ENCODE results near the gene EFL1. TPM values are rescaled to one million over a fixed set of nuclear protein-coding genes. Genes with fewer than 3 reads are reported as not detected.

EFL1 gene
- total RNA-seq, 1 donor from 2014 or later = 13.3 TPM

- no peaks in the 10 kb centered on the region for H3K36me3 ChIP-seq
- no peaks in the 10 kb centered on the region for H3K27me3 ChIP-seq
- DNase-seq (ENCODE audit: extremely low spot score in 2 of 2) = no peak
- H3K27ac ChIP-seq = peak overlapping the region; percentile 11
- intact Hi-C loops (cut with DNase I) = no loop called here
- no peak overlapping the region for H3K4me3 ChIP-seq
- no peaks in the 10 kb centered on the region for H3K4me1 ChIP-seq
- TF ChIP-seq POLR2AphosphoS5 (IDR thresholded peaks at IDR 0.05; ENCODE audit: insufficient read depth in 1 of 2, low read depth in 1 of 2) (no peak), CTCF (IDR thresholded peaks at IDR 0.05) (no peak), POLR2A (IDR thresholded peaks at IDR 0.05) (no peak)
- no peaks in the 10 kb centered on the region for H3K9me3 ChIP-seq
Observed at GRCh38 chr15:82081914-82082762, 180.4 kb downstream of the EFL1 start.

GRCh38 chr15:82080774-82081173 lies 181.8 kb downstream of the EFL1 start:
- no peaks in the 10 kb centered on the region for H3K4me1 ChIP-seq
- no peaks in the 10 kb centered on the region for H3K9me3 ChIP-seq
- H3K36me3 ChIP-seq = no peaks in the 10 kb centered on the region
- TF ChIP-seq POLR2A (IDR thresholded peaks at IDR 0.05) = no peak
- no peak for TF ChIP-seq POLR2AphosphoS5 (IDR thresholded peaks at IDR 0.05; ENCODE audit: insufficient read depth in 1 of 2, low read depth in 1 of 2)
- no peak for TF ChIP-seq CTCF (IDR thresholded peaks at IDR 0.05)
- intact Hi-C loops (cut with DNase I) = no loop called here
- no peak for DNase-seq (ENCODE audit: extremely low spot score in 2 of 2)
- no peak overlapping the region for H3K4me3 ChIP-seq
- no peak overlapping the region for H3K27ac ChIP-seq
- H3K27me3 ChIP-seq = no peaks in the 10 kb centered on the region

Small RNAs within 50 kb of the gene (small RNA-seq; reads per million reads assigned to genes)
- not detected for gene RNU1-77P

Other genes starting within 250 kb of the EFL1 start
- 5.2 TPM for gene MEX3B, start 216.7 kb downstream of the EFL1 start, total RNA-seq
- not detected for gene SAXO2, start 84 bp upstream of the EFL1 start, total RNA-seq
- gene GOLGA6L10, start 86.7 kb upstream of the EFL1 start, total RNA-seq = 3.4 TPM
- gene GOLGA6L9, start 167.1 kb upstream of the EFL1 start, total RNA-seq = 9.3 TPM